Mononuclear cell (primary cell): ENCODE results near the gene RBM5. TPM values are rescaled to one million over a fixed set of nuclear protein-coding genes. Genes with fewer than 3 reads are reported as not detected.
"Not testable (repeated sequence)": the region's sequence is repeated elsewhere in the genome, so short reads cannot be mapped to it uniquely, and the experiment has no call there.

Experiments used
- H3K27me3 ChIP-seq: 2 replicates; pipeline ENCODE4 v1.6.0; 2011; ENCODE audit warnings: low read length, control low read depth; ENCODE audit not compliant: insufficient read depth
- H3K4me1 ChIP-seq: 2 replicates; pipeline ENCODE4 v1.5.1; 2011; ENCODE audit warnings: mild to moderate bottlenecking, low read length, control low read depth; ENCODE audit not compliant: insufficient read depth
- H3K4me3 ChIP-seq: 2 replicates; pipeline ENCODE4 v1.5.1; 2011; ENCODE audit warnings: mild to moderate bottlenecking, low read length, moderate library complexity
- H3K9me3 ChIP-seq: 2 replicates; pipeline ENCODE4 v1.5.1; 2011; ENCODE audit warnings: low read depth, mild to moderate bottlenecking, control low read depth, low read length
- total RNA-seq: library from RNA; depleted of rRNA; stranded (reverse); fragments of >200 nt; gene quantifications from one replicate; pipeline ENCODE4 v1.2.3, GENCODE V29; 2012

Gene RBM5
- 375 TPM for total RNA-seq

DNA sequence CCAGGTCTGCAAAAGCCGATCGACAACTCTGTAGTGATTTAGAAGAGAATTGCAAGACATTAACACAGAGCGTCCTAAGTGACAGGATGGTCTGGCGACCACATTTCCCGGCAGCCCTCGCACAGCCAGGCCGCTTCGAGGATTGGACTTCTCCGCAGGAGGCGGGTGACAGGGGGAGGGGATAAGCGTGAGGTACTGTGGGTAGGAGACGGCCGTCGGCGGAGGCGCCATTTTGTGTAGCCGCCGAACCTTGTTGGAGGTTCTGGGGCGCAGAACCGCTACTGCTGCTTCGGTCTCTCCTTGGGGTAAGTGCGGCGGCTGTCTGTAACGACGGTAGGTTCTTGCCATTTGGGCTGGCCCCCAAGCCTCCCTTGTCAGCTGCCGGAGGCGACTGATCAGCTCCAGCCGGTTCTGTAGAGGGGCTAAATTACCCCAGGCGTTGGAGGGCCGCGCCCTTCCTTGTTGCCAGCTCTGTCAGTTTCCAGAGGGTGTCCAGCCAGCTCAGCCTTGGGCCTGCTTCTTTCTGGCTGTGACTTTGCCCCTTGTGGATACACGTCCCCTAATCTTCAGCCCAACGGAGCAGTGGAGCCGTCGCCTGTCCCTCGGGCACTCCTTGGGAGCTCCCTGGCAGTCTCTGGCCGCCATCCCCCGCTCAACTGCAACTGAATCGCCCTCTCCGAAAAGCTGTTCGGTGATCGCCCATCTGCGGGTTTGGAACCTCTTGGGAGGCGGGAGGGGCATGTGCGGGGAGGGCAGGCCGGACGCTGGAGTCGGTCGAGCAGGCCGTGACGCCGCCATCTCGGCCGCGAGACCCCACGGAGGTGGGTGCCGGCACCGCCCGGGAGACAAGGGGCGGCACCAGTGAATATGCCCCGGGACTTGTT is at the start of gene RBM5:
TSS of gene RBM5 (plus strand) at position 195 of the 884 bp plus-strand sequence. CDS start 1,516 bp downstream, outside the sequence.
- Histone ChIP-seq H3K27me3 (no peaks in the 10 kb centered on the region), H3K4me3 (peak within 1 kb of the TSS; percentile 100), H3K9me3 (no peaks in the 10 kb centered on the region), H3K4me1 (peaks cover 27% of the 10 kb centered on the region)

DNA sequence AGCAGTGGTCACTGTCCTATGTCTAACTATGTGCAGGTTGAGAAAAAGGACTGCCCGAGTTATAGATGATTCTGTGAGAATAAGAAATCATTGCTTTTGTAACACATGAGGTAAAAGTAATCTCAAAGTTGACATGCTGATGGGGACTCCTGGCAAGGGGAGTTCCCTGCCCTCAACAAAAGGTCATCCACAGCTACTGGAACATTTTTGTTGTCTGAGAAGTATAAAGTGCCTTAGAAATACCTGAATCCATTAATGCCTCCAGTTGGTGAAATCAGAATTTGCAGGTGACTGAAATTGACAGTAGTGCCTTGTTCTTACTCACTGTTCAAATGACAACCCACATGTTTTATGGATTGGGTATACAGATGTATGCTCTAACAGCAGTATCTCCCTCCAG is 43.7 kb upstream of the RBM5 start:
- Histone ChIP-seq H3K27me3 (no peaks in the 10 kb centered on the region), H3K9me3 (no peaks in the 10 kb centered on the region), H3K4me3 (no peak overlapping the region), H3K4me1 (no peaks in the 10 kb centered on the region)

GRCh38 chr3:50047426-50047825 is 41.3 kb upstream of the RBM5 start:
- Histone ChIP-seq H3K27me3 (no peaks in the 10 kb centered on the region), H3K4me3 (no peak overlapping the region), H3K4me1 (no peaks in the 10 kb centered on the region), H3K9me3 (no peaks in the 10 kb centered on the region)

DNA sequence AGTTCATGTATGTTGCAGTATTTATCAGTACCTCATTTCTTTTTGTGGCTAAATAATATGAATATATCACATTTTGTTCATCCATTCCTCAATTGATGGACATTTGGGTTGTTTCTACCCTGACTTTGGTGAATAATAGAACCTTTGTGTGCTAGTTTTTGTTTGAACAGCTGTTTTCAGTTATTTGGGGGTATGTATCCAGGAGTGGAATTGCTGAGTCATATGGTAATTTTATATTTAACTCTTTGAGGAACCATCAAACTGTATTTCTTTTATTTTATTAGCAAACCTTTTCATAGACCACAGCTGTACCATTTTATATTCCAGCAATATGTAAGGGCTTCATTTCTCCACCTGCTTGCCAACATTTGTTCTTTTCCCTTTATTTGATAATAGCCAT is 38.4 kb upstream of the RBM5 start:
- H3K9me3 ChIP-seq = no peaks in the 10 kb centered on the region
- no peak overlapping the region for H3K4me3 ChIP-seq
- H3K27me3 ChIP-seq = no peaks in the 10 kb centered on the region
- no peaks in the 10 kb centered on the region for H3K4me1 ChIP-seq

DNA sequence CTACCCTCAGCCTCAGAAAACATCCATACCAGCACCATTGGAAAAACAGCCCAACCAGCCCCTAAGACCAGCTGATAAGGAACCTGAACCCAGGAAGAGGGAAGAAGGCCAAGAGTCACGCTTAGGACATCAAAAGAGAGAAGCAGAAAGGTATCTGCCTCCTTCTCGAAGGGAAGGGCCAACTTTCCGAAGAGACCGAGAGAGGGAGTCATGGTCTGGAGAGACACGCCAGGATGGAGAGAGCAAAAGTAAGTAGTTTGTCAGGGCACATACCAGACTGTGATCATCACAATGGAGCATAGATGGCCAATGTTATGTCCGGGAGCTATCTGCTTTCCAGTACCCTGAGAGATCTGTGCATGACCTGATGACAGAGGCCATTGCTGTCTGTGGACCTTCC is 31.0 kb upstream of the RBM5 start:
- Histone ChIP-seq H3K9me3 (no peaks in the 10 kb centered on the region), H3K4me1 (no peaks in the 10 kb centered on the region), H3K4me3 (no peak overlapping the region), H3K27me3 (no peaks in the 10 kb centered on the region)

GRCh38 chr3:50068134-50068533 is 20.6 kb upstream of the RBM5 start:
- no peak overlapping the region for H3K4me3 ChIP-seq
- no peaks in the 10 kb centered on the region for H3K4me1 ChIP-seq
- no peaks in the 10 kb centered on the region for H3K9me3 ChIP-seq
- H3K27me3 ChIP-seq = no peaks in the 10 kb centered on the region

GRCh38 chr3:50078091-50078490 is 10.6 kb upstream of the RBM5 start:
- Histone ChIP-seq H3K27me3 (no peaks in the 10 kb centered on the region), H3K4me3 (no peak overlapping the region), H3K4me1 (peaks cover 54% of the 10 kb centered on the region), H3K9me3 (no peaks in the 10 kb centered on the region)

DNA sequence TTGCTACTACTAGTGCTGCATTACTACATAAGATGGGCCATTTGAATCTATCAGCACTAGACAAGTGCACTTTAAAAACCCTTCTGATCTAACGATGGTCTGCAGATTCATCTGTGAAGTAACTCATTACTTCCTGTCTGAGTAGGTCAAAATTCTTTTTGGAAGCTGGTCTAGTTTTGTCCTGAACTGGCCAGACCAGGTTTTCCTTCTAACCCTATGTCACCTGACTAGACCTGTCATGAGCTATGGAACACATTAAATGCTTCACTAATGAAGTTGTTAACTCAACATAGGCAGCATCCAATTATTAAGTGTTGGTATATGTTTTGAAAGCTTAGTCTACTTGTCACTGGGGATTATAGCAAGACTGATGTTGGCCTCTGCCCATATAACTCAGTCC is 10.1 kb upstream of the RBM5 start:
- no peaks in the 10 kb centered on the region for H3K9me3 ChIP-seq
- no peaks in the 10 kb centered on the region for H3K27me3 ChIP-seq
- H3K4me3 ChIP-seq = no peak overlapping the region
- peaks cover 57% of the 10 kb centered on the region for H3K4me1 ChIP-seq

- peaks cover 27% of the 10 kb centered on the region for H3K4me1 ChIP-seq
- H3K27me3 ChIP-seq, H3K4me3 ChIP-seq, H3K9me3 ChIP-seq: not testable (repeated sequence)
These were observed 3.8 kb upstream of the RBM5 start for GRCh38 chr3:50084951-50085350.

- Histone ChIP-seq H3K27me3 (no peaks in the 10 kb centered on the region), H3K9me3 (no peaks in the 10 kb centered on the region), H3K4me1 (peaks cover 27% of the 10 kb centered on the region), H3K4me3 (peak overlapping the region; percentile 100)
These were observed 858 bp downstream of the RBM5 start for GRCh38 chr3:50089609-50089945.

- Histone ChIP-seq H3K4me3 (no peak overlapping the region), H3K9me3 (no peaks in the 10 kb centered on the region), H3K4me1 (peaks cover 27% of the 10 kb centered on the region), H3K27me3 (no peaks in the 10 kb centered on the region)
These were observed 2.3 kb downstream of the RBM5 start for GRCh38 chr3:50090984-50091383.

- Histone ChIP-seq H3K4me1 (peaks cover 11% of the 10 kb centered on the region), H3K4me3 (no peak overlapping the region), H3K9me3 (no peaks in the 10 kb centered on the region), H3K27me3 (no peaks in the 10 kb centered on the region)
These were observed 6.8 kb downstream of the RBM5 start for GRCh38 chr3:50095352-50095998.

DNA sequence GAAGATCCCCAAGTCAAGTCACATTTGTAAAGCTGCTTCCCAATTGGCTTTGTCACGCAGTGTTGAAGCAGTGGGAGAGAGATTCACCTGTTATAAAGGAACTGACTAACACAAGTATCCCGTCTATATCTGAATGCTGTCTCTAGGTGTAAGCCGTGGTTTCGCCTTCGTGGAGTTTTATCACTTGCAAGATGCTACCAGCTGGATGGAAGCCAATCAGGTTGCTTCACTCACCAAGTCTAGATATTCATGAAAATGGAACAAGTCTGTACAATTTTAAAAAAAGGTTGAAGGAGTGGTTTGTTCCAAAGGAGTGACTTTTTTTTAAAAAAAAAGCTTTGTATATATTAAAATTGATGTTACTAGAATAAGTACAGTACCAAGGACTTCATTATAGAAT is 11.7 kb downstream of the RBM5 start:
- no peaks in the 10 kb centered on the region for H3K9me3 ChIP-seq
- no peaks in the 10 kb centered on the region for H3K27me3 ChIP-seq
- H3K4me1 ChIP-seq = no peaks in the 10 kb centered on the region
- no peak overlapping the region for H3K4me3 ChIP-seq

GRCh38 chr3:50100956-50101845 is 12.5 kb downstream of the RBM5 start:
- no peaks in the 10 kb centered on the region for H3K27me3 ChIP-seq
- no peaks in the 10 kb centered on the region for H3K9me3 ChIP-seq
- no peak overlapping the region for H3K4me3 ChIP-seq
- no peaks in the 10 kb centered on the region for H3K4me1 ChIP-seq

DNA sequence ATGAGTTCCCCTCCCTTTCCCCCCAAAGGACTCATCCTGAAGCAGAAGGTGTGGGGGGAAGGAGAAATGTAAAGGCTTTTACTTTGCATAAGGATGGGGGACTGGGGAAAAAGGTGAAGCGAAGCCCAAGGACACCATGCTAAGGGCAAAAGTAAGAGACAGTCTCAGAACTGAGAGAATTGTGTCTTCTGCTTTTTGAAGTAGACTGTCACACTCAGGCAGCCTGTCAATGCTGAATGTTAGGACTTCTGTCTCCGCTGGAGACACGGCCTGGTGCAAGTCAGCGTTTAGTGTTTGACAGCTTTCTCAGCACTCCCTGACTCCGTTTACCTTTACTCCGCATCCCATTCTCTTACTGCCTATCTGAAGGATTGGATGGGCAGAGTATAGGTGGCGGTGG is 13.8 kb downstream of the RBM5 start:
- no peaks in the 10 kb centered on the region for H3K27me3 ChIP-seq

More for the DNA sequence above, 13.8 kb downstream of the RBM5 start:
- Histone ChIP-seq H3K4me3 (no peak overlapping the region), H3K4me1 (no peaks in the 10 kb centered on the region), H3K9me3 (no peaks in the 10 kb centered on the region)
